Activated T-cell treated with anti-CD3 and anti-CD28 coated beads, Interleukin-2, amount 50 U/mL, for 4 hours (primary cell): Measurements from ENCODE around the gene MYORG. TPM values are rescaled to one million over a fixed set of nuclear protein-coding genes. Genes with fewer than 3 reads are reported as not detected.

Experiments
- ATAC-seq, 2 donors: fragments of 200-7000 bp; cut with Tn5 transposase; one replicate each; pipeline ENCODE4 v1.10.0; 2021
- DNase-seq: peaks from one replicate; pipeline ENCODE4 v3.0.0-alpha.2; 2020
- H3K27me3 Mint-ChIP-seq: one replicate; pipeline ENCODE4 v1.8.0; 2021; ENCODE audit warnings: low read depth, mixed read lengths
- H3K36me3 Mint-ChIP-seq: one replicate; pipeline ENCODE4 v1.8.0; 2022; ENCODE audit warnings: mixed read lengths; ENCODE audit not compliant: insufficient read depth
- H3K4me1 Mint-ChIP-seq: one replicate; pipeline ENCODE4 v1.8.0; 2021; ENCODE audit warnings: low read depth, mixed read lengths
- H3K4me3 Mint-ChIP-seq: one replicate; pipeline ENCODE4 v1.8.0; 2021; ENCODE audit warnings: mild to moderate bottlenecking, moderate library complexity, mixed read lengths
- H3K9me3 Mint-ChIP-seq: one replicate; pipeline ENCODE4 v1.8.0; 2021; ENCODE audit warnings: mixed read lengths
- total RNA-seq, 3 donors: library from RNA; stranded (reverse); gene quantifications; one replicate each; pipeline ENCODE4 v1.2.1, GENCODE V29; 2021

The MYORG gene
- 1 to 10 TPM in 1 of 3 donors, under 1 TPM in 2; 0.60 to 1.8 (median 0.87) TPM for total RNA-seq

GRCh38 chr9:34376596-34377403 lies at the start of gene MYORG:
TSS of gene MYORG (minus strand) at chr9:34376898. CDS start at chr9:34372943, 3,955 bp downstream.
- peak within 1 kb of the TSS; percentile 84 for H3K4me3 Mint-ChIP-seq
- H3K9me3 Mint-ChIP-seq: no peaks in the 10 kb centered on the region
- DNase-seq (peak; percentile 96), ATAC-seq (peak; percentile 83 to 86)
- no peaks in the 10 kb centered on the region for H3K36me3 Mint-ChIP-seq
- no peaks in the 10 kb centered on the region for H3K27me3 Mint-ChIP-seq
- peaks cover 38% of the 10 kb centered on the region for H3K4me1 Mint-ChIP-seq

- DNase-seq (no peak), ATAC-seq (no peak)
- Mint-ChIP-seq H3K4me1 (no peaks in the 10 kb centered on the region), H3K4me3 (no peak overlapping the region), H3K36me3 (peaks cover 6% of the 10 kb centered on the region), H3K27me3 (no peaks in the 10 kb centered on the region), H3K9me3 (no peaks in the 10 kb centered on the region)
These were observed 43.2 kb upstream of the MYORG start for GRCh38 chr9:34419716-34420504.

DNA sequence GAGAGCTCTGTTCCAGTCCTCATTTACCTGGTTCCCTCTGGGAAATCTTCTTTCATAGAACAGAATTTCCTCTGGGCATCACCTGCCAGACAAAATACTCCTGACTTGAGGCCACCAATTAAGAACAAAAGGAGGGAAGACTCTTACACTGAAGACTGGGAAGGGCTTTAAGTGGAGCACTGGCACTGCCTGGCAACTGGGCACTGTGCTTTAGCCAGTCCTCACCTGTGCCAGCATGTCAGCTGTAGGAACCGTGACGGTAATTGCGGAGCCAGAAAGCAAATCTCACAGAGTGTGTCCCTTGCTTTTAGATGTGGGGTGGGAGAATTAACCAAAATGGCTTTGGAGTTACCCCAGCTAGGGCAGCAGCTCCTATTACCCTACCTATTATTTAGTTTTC lies 41.0 kb upstream of the MYORG start:
- no peaks in the 10 kb centered on the region for H3K27me3 Mint-ChIP-seq
- no peak overlapping the region for H3K4me3 Mint-ChIP-seq
- peaks cover 4% of the 10 kb centered on the region for H3K36me3 Mint-ChIP-seq
- ATAC-seq (no peak), DNase-seq (no peak)
- no peaks in the 10 kb centered on the region for H3K9me3 Mint-ChIP-seq
- no peaks in the 10 kb centered on the region for H3K4me1 Mint-ChIP-seq

GRCh38 chr9:34413231-34413852 lies 36.6 kb upstream of the MYORG start:
- Mint-ChIP-seq H3K9me3 (no peaks in the 10 kb centered on the region), H3K4me1 (no peaks in the 10 kb centered on the region), H3K4me3 (no peak overlapping the region), H3K27me3 (no peaks in the 10 kb centered on the region), H3K36me3 (peaks cover 2% of the 10 kb centered on the region)
- ATAC-seq (no peak), DNase-seq (no peak)

DNA sequence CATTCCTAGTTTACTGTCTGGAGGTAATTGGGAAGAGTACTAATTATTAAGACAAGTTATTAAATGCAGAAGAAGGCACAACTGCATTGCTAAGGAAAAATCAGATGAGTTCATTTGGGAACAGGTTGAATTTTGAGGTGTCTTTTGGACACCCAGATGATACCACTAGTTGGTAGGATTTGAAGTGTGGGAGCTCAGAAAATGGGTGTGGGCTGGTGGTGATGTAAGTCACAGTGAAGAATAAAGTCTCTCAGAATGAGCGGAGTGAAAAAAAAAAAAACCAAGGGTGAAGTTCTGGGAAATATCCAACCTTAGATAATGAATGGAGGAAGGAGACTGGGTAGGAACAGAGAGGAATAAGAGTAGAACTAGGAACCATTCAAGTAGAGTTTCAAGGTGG lies 35.6 kb upstream of the MYORG start:
- Mint-ChIP-seq H3K27me3 (no peaks in the 10 kb centered on the region), H3K36me3 (no peaks in the 10 kb centered on the region), H3K4me1 (no peaks in the 10 kb centered on the region), H3K4me3 (no peak overlapping the region), H3K9me3 (no peaks in the 10 kb centered on the region)
- no peak for DNase-seq
- no peak for ATAC-seq

GRCh38 chr9:34409154-34409553 lies 32.5 kb upstream of the MYORG start:
- no peak for DNase-seq
- H3K27me3 Mint-ChIP-seq: no peaks in the 10 kb centered on the region
- H3K4me3 Mint-ChIP-seq: no peak overlapping the region
- ATAC-seq: no peak
- no peaks in the 10 kb centered on the region for H3K4me1 Mint-ChIP-seq
- no peaks in the 10 kb centered on the region for H3K9me3 Mint-ChIP-seq
- H3K36me3 Mint-ChIP-seq: peaks cover 2% of the 10 kb centered on the region

DNA sequence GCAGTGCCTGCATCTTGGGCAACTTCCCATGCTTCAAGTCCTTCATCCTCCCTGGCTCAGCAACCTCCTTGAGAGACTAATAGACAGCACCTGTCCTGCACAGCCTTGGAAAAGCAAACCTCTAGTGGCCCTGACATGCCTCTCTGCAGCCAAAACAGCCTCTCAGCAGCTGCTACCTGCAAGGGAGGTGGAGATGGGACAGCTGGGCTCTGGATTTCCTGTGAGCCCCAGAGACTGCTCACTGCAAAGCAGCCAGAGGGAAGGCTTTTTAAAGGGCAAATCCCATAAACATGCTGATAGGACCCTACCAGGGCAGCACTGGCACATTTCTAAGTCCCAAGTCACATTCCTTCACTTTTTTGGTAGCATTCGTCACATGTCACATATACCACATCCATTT lies 31.5 kb upstream of the MYORG start:
- Mint-ChIP-seq H3K9me3 (no peaks in the 10 kb centered on the region), H3K4me1 (no peaks in the 10 kb centered on the region), H3K36me3 (peaks cover 4% of the 10 kb centered on the region), H3K27me3 (no peaks in the 10 kb centered on the region), H3K4me3 (no peak overlapping the region)
- ATAC-seq: no peak
- DNase-seq: no peak

DNA sequence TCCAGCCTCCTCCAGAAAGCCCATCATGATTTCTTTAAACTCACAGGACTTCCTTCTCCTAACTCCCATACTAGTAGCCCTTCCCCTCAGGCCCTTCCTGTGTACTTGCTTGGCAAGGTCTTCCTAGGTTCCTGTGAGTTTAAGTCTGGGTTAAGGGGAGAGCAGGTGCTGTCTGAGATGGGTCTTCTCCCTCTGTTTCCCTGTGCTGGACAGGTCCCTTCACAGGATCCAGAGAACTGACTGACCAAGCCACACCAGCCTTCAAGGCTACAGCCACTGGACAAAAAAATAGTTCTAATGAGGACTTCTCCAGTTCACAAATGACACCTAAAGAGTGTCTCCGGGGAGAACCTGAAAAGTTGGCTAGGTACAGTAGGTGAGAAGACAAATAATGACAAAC lies 29.5 kb upstream of the MYORG start:
- H3K36me3 Mint-ChIP-seq: peaks cover 8% of the 10 kb centered on the region
- H3K4me1 Mint-ChIP-seq: no peaks in the 10 kb centered on the region
- H3K27me3 Mint-ChIP-seq: no peaks in the 10 kb centered on the region
- no peaks in the 10 kb centered on the region for H3K9me3 Mint-ChIP-seq
- ATAC-seq: no peak
- no peak overlapping the region for H3K4me3 Mint-ChIP-seq
- no peak for DNase-seq

GRCh38 chr9:34405719-34406118 lies 29.0 kb upstream of the MYORG start:
- H3K4me3 Mint-ChIP-seq: no peak overlapping the region
- H3K27me3 Mint-ChIP-seq: no peaks in the 10 kb centered on the region
- no peaks in the 10 kb centered on the region for H3K4me1 Mint-ChIP-seq
- no peak for ATAC-seq
- H3K9me3 Mint-ChIP-seq: no peaks in the 10 kb centered on the region
- H3K36me3 Mint-ChIP-seq: peaks cover 8% of the 10 kb centered on the region
- DNase-seq: no peak

DNA sequence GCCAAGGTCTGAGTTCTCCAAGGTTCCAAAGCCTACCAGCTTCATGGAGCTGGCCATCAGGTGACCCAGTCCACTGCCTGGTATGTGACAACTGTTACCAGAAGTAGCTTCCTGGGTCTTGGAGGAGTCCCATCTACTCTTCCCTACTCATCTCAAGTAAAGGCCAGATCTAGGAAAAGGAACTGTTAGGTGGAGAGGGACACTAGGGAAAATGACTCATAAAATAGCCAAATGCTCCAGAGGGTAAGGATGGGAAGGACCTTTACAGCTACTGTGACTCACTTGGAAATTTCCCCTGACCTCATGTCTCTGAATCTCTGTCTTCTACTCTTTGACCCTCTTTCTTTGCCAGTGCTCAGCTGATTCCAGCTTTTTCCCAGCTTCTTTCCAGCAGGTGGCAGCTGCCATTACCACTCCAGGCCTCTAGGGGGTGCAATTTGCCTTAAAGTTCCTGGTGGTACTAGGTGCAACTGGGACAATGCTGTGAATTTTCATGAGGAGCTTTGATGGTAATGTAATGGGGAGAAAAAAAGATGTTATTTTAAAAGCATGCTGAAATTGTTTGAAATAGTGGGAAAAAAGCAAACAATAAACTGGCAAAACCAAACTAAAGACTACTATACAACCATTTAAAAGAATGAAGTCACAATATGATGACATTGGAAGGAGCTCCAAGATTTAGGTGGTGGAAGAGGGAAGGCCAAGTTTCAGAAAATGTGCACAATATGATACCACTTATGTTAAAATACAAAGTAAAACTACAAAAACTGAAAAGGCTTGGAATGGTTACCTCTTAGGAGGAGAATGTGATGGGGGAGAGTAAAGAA lies 27.1 kb upstream of the MYORG start:
- no peaks in the 10 kb centered on the region for H3K9me3 Mint-ChIP-seq
- H3K4me1 Mint-ChIP-seq: no peaks in the 10 kb centered on the region
- H3K4me3 Mint-ChIP-seq: no peak overlapping the region
- no peaks in the 10 kb centered on the region for H3K27me3 Mint-ChIP-seq
- ATAC-seq (no peak), DNase-seq (peak; percentile 49)
- H3K36me3 Mint-ChIP-seq: peaks cover 12% of the 10 kb centered on the region

- Mint-ChIP-seq H3K4me3 (no peak overlapping the region), H3K9me3 (no peaks in the 10 kb centered on the region), H3K36me3 (peaks cover 12% of the 10 kb centered on the region), H3K27me3 (no peaks in the 10 kb centered on the region), H3K4me1 (no peaks in the 10 kb centered on the region)
- no peak for DNase-seq
- ATAC-seq: no peak
These were observed 24.2 kb upstream of the MYORG start for GRCh38 chr9:34400686-34401602.

DNA sequence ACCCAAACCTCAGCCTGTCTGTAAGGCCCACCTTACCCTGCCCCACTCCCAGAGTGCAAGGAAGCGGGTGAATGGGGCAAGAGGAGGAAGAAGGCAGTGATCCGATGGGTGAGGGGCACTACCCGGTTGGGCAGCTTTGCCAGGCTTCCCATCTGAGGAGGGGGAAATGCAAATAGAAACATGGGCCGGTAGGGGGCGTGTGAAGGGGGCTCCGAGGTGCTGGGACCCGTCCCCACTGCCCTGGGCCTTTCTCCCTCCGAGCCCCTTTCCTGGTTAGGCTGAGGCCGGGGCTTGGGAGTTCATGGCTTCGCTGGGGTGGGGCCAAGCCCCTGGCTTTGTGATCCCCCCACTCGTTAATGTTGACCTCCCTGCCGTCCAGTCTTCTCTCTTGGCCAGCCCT lies 23.6 kb upstream of the MYORG start:
- no peaks in the 10 kb centered on the region for H3K27me3 Mint-ChIP-seq
- no peaks in the 10 kb centered on the region for H3K9me3 Mint-ChIP-seq
- ATAC-seq (no peak), DNase-seq (no peak)
- no peak overlapping the region for H3K4me3 Mint-ChIP-seq
- H3K36me3 Mint-ChIP-seq: peaks cover 12% of the 10 kb centered on the region
- H3K4me1 Mint-ChIP-seq: no peaks in the 10 kb centered on the region

GRCh38 chr9:34399729-34400128 lies 23.0 kb upstream of the MYORG start:
- Mint-ChIP-seq H3K27me3 (no peaks in the 10 kb centered on the region), H3K4me3 (no peak overlapping the region), H3K9me3 (no peaks in the 10 kb centered on the region), H3K36me3 (peaks cover 10% of the 10 kb centered on the region), H3K4me1 (no peaks in the 10 kb centered on the region)
- DNase-seq (no peak), ATAC-seq (no peak)
